Endothelial cell of umbilical vein (primary cell): ENCODE data around the gene LRFN5.

ENCODE experiments used
- CTCF ChIP-seq, 2 donors: IDR thresholded peaks; 1 replicate in 1 of 2; 2 replicates in 1 of 2; pipeline ENCODE4 v1.5.1; 2011; ENCODE audit warnings: low read length in 2 of 2, mild to moderate bottlenecking in 2 of 2, moderate library complexity in 2 of 2, control low read depth in 1 of 2, inconsistent platforms in 1 of 2, low read depth in 1 of 2; ENCODE audit not compliant: insufficient read depth in 1 of 2; ENCODE audit errors: extremely low read depth in 1 of 2
- EZH2 ChIP-seq: IDR thresholded peaks from 2 replicates; pipeline ENCODE4 v1.6.1; 2012; ENCODE audit warnings: borderline replicate concordance, low read depth, mild to moderate bottlenecking, moderate library complexity, low read length, inconsistent platforms; ENCODE audit not compliant: severe bottlenecking
- GATA2 ChIP-seq: IDR thresholded peaks from 2 replicates; pipeline ENCODE4 v1.7.0; 2011; ENCODE audit warnings: low read depth, mild to moderate bottlenecking, moderate library complexity, mixed read lengths, low read length; ENCODE audit not compliant: insufficient read length, insufficient read depth
- MAX ChIP-seq: IDR thresholded peaks from 2 replicates; pipeline ENCODE4 v1.6.1; 2011; ENCODE audit not compliant: insufficient read depth, insufficient read length
- MYC ChIP-seq: IDR thresholded peaks from one replicate; pipeline ENCODE4 v1.6.1; 2011; ENCODE audit warnings: mild to moderate bottlenecking, low read depth, low read length
- POLR2A ChIP-seq: IDR thresholded peaks from 2 replicates; pipeline ENCODE4 v1.6.1; 2012; ENCODE audit warnings: low read depth, mild to moderate bottlenecking, control low read depth, low read length
- POLR2AphosphoS5 ChIP-seq: IDR thresholded peaks from 2 replicates; pipeline ENCODE4 v1.6.1; 2012; ENCODE audit warnings: low read depth, mild to moderate bottlenecking, control low read depth, low read length, moderate library complexity; ENCODE audit not compliant: insufficient read depth

- no peak for TF ChIP-seq CTCF (IDR thresholded peaks at IDR 0.05; ENCODE audit: extremely low read depth in 1 of 2, insufficient read depth in 1 of 2, low read depth in 1 of 2, low read length in 2 of 2)
- no peak for TF ChIP-seq MYC
- no peak for TF ChIP-seq POLR2A
- no peak for TF ChIP-seq POLR2AphosphoS5
- no peak for TF ChIP-seq EZH2
- no peak for TF ChIP-seq MAX
- TF ChIP-seq GATA2: no peak
These were observed 151.5 kb downstream of the LRFN5 start for GRCh38 chr14:41758011-41758665.
